DOHH2 (cell line): Measurements from ENCODE around the gene TDRD6.

Experiments used
- H3F3A ChIP-seq: fragments of 200-600 bp; sonication (generic), shearing (Covaris generic); 2 replicates; pipeline ENCODE4 v1.6.0; 2016; ENCODE audit warnings: antibody characterized with exemption, mild to moderate bottlenecking; ENCODE audit not compliant: control insufficient read depth, insufficient read depth
- H3K27ac ChIP-seq: fragments of 200-600 bp; sonication (generic); 2 replicates; pipeline ENCODE4 v1.5.1; 2014; ENCODE audit warnings: low read depth, mild to moderate bottlenecking, low read length, moderate library complexity
- H3K27me3 ChIP-seq: fragments of 200-600 bp; sonication (generic); 2 replicates; pipeline ENCODE4 v1.6.1; 2014; ENCODE audit warnings: mild to moderate bottlenecking, low read length, mixed read lengths; ENCODE audit not compliant: control insufficient read depth
- H3K36me3 ChIP-seq: fragments of 200-600 bp; sonication (generic); 2 replicates; pipeline ENCODE4 v1.6.1; 2014; ENCODE audit warnings: mild to moderate bottlenecking, low read length, moderate library complexity, mixed read lengths; ENCODE audit not compliant: control insufficient read depth
- H3K4me1 ChIP-seq: fragments of 200-600 bp; sonication (generic); 2 replicates; pipeline ENCODE4 v1.6.1; 2014; ENCODE audit warnings: mild to moderate bottlenecking, low read length, mixed read lengths; ENCODE audit not compliant: control insufficient read depth
- H3K4me2 ChIP-seq: fragments of 200-600 bp; sonication (generic); 2 replicates; pipeline ENCODE4 v1.6.0; 2014; ENCODE audit warnings: mild to moderate bottlenecking, low read length, moderate library complexity
- H3K4me3 ChIP-seq: fragments of 200-600 bp; sonication (generic); 2 replicates; pipeline ENCODE4 v1.5.1; 2014; ENCODE audit warnings: mild to moderate bottlenecking, low read length, mixed read lengths
- H3K79me2 ChIP-seq: fragments of 200-600 bp; sonication (generic); 2 replicates; pipeline ENCODE4 v1.6.1; 2014; ENCODE audit warnings: mild to moderate bottlenecking, low read length, mixed read lengths; ENCODE audit not compliant: control insufficient read depth
- H3K9me2 ChIP-seq: fragments of 200-600 bp; sonication (generic); replicated peaks from 2 replicates; pipeline ENCODE4 v1.6.1; 2014; ENCODE audit warnings: mild to moderate bottlenecking, low read length, mixed read lengths; ENCODE audit not compliant: control insufficient read depth
- H3K9me3 ChIP-seq: fragments of 200-600 bp; sonication (generic); 2 replicates; pipeline ENCODE4 v1.6.1; 2014; ENCODE audit warnings: antibody characterized with exemption, low read length, mixed read lengths; ENCODE audit not compliant: control insufficient read depth, insufficient read depth
- H4K20me1 ChIP-seq: fragments of 200-600 bp; sonication (generic); 2 replicates; pipeline ENCODE4 v1.6.0; 2014; ENCODE audit warnings: low read depth, mild to moderate bottlenecking, antibody characterized with exemption, low read length, moderate library complexity; ENCODE audit not compliant: control insufficient read depth, insufficient read depth
- EZH2phosphoT487 ChIP-seq: fragments of 200-600 bp; sonication (generic); IDR thresholded peaks from 2 replicates; pipeline ENCODE4 v1.6.1; 2017; ENCODE audit warnings: borderline replicate concordance, mild to moderate bottlenecking, antibody characterized with exemption, low read length, moderate library complexity, mixed read lengths
- TF ChIP-seq, protein P1 (sequence below): fragments of 200-600 bp; sonication (generic); IDR thresholded peaks from one replicate; pipeline ENCODE4 v1.5.1; 2014; ENCODE audit warnings: antibody characterized with exemption, mild to moderate bottlenecking, low read depth, low read length; ENCODE audit not compliant: poor library complexity, severe bottlenecking

The TDRD6 gene

DNA sequence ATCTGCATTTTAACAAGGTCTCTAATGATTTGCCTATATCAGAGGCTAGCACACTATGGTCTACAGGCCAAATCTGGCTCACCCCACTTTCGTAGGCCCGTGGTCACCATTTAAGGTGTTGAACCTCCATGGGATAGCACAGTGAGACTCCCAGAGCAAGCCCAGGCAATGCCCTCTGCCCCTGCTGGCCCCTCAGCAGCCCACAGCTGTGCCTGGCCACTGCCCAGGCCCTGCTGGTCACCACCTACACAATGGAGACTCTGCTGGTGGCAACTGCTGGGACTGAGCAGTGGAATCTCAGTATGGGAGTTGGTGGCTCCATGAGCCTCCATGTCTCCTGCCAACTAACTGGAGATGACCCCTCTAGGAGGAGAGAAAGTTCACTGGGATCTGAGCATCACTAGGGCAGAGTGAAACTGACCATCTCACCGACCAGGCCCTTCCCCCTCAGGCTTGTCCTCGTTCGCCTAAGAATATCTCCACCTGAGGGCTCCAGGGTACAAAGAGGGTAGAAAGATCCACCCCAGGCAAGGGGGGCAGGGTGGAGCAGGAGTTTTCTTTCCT is 61.3 kb downstream of the TDRD6 start:
- H3K4me1 ChIP-seq, result no peaks in the 10 kb centered on the region
- no peaks in the 10 kb centered on the region for H3K9me2 ChIP-seq
- no peaks in the 10 kb centered on the region for H3K36me3 ChIP-seq
- no peaks in the 10 kb centered on the region for H3F3A ChIP-seq
- no peaks in the 10 kb centered on the region for H4K20me1 ChIP-seq
- H3K9me3 ChIP-seq, result no peaks in the 10 kb centered on the region
- H3K79me2 ChIP-seq, result no peaks in the 10 kb centered on the region
- H3K27ac ChIP-seq, result no peak overlapping the region
- no peaks in the 10 kb centered on the region for H3K27me3 ChIP-seq
- TF ChIP-seq, protein P1, sequence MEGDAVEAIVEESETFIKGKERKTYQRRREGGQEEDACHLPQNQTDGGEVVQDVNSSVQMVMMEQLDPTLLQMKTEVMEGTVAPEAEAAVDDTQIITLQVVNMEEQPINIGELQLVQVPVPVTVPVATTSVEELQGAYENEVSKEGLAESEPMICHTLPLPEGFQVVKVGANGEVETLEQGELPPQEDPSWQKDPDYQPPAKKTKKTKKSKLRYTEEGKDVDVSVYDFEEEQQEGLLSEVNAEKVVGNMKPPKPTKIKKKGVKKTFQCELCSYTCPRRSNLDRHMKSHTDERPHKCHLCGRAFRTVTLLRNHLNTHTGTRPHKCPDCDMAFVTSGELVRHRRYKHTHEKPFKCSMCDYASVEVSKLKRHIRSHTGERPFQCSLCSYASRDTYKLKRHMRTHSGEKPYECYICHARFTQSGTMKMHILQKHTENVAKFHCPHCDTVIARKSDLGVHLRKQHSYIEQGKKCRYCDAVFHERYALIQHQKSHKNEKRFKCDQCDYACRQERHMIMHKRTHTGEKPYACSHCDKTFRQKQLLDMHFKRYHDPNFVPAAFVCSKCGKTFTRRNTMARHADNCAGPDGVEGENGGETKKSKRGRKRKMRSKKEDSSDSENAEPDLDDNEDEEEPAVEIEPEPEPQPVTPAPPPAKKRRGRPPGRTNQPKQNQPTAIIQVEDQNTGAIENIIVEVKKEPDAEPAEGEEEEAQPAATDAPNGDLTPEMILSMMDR, result no peak
- TF ChIP-seq EZH2phosphoT487, result no peak
- no peak overlapping the region for H3K4me3 ChIP-seq
- H3K4me2 ChIP-seq, result no peak overlapping the region

DNA sequence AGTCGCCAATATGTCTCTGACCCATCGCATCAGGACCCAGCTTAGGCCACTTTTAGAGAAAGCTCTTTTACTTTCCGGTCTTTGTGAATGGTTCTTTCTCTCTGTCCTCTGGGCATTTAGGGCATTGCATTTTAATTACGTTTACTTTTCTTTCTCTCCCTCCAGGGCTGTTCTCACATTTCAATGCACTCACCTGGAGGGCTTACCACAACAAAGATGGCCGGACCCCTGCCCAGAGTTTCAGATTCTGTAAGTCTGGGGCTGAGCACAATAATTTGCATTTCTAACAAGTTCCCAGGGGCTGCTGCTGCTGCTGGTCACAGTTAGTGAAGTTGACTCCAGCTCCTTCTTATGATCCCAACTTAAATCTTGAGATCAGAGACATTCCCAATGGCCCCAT is 62.0 kb downstream of the TDRD6 start:
- no peak for TF ChIP-seq EZH2phosphoT487
- TF ChIP-seq, protein P1, result no peak
- Histone ChIP-seq H3K9me3 (no peaks in the 10 kb centered on the region), H3K79me2 (no peaks in the 10 kb centered on the region), H4K20me1 (no peaks in the 10 kb centered on the region), H3K27ac (no peak overlapping the region), H3F3A (no peaks in the 10 kb centered on the region), H3K36me3 (no peaks in the 10 kb centered on the region), H3K27me3 (no peaks in the 10 kb centered on the region), H3K4me3 (no peak overlapping the region), H3K4me1 (no peaks in the 10 kb centered on the region), H3K9me2 (no peaks in the 10 kb centered on the region), H3K4me2 (no peak overlapping the region)

DNA sequence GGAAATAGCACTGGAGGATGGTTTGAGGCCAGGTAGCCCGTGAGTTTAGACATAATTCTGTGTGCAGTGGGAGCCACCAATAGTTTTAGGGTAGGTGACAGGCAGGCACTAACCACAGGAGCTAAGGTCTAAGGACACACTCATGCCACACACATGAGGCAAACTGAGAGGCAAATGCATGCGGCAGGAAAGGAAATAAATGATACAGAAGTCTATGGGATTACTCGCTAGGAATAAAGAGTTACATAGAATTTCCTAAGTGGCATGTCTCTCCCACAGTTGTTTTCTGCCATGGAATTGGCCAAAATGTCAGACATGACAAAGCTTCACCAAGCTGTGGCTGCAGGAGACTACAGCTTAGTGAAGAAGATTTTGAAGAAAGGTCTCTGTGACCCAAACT is 64.0 kb downstream of the TDRD6 start:
- TF ChIP-seq, protein P1, result no peak
- no peak for TF ChIP-seq EZH2phosphoT487
- no peak overlapping the region for H3K4me2 ChIP-seq
- H3K79me2 ChIP-seq, result no peaks in the 10 kb centered on the region
- no peaks in the 10 kb centered on the region for H3K9me3 ChIP-seq
- no peaks in the 10 kb centered on the region for H3K9me2 ChIP-seq
- H3K36me3 ChIP-seq, result no peaks in the 10 kb centered on the region
- no peaks in the 10 kb centered on the region for H3F3A ChIP-seq
- H4K20me1 ChIP-seq, result no peaks in the 10 kb centered on the region
- H3K4me3 ChIP-seq, result no peak overlapping the region
- H3K27ac ChIP-seq, result no peak overlapping the region
- H3K27me3 ChIP-seq, result peaks cover 2% of the 10 kb centered on the region; the same call in 1 of the 2 replicates
- peaks cover 3% of the 10 kb centered on the region; the same call in 1 of the 2 replicates for H3K4me1 ChIP-seq
